H1 (cell line): ENCODE measurements around the gene SLC35D2. TPM values are rescaled to one million over a fixed set of nuclear protein-coding genes. Genes with fewer than 3 reads are reported as not detected.

Source experiments
- CTCF ChIA-PET: fragments of 300-600 bp; sonication (Branson Sonifier 250); formaldehyde crosslinking; loops from one replicate; lab custom pipeline; 2021; ENCODE audit not compliant: partially characterized antibody; lab: Charles Lee
- POLR2A ChIA-PET: fragments of 300-600 bp; sonication (Branson Sonifier 250); formaldehyde crosslinking; loops from one replicate; lab custom pipeline; 2021; ENCODE audit warnings: inconsistent platforms; ENCODE audit not compliant: partially characterized antibody; lab: Charles Lee
- DNase-seq, 2 experiments: peaks; one replicate each; pipeline versions ENCODE4 v3.0.0 to v3.0.0-alpha.2; 2010 to 2022; ENCODE audit warnings: low spot score in 2 of 2, low read depth in 1 of 2, mixed read lengths in 1 of 2
- FAIRE-seq: peaks from 2 replicates; lab custom pipeline; 2011; peaks lifted over from hg19 to GRCh38; lab: Jason Lieb, UNC
- H2AFZ ChIP-seq: 2 replicates; pipeline ENCODE4 v1.8.1; 2012; ENCODE audit warnings: low read length, inconsistent platforms
- H2AK5ac ChIP-seq: 2 replicates; pipeline ENCODE4 v1.6.1; 2013; ENCODE audit warnings: low read depth, low read length
- H2BK120ac ChIP-seq: replicated peaks from 2 replicates; pipeline ENCODE3; 2013; ENCODE audit warnings: low read depth, low read length, inconsistent platforms
- H2BK12ac ChIP-seq: 2 replicates; pipeline ENCODE4 v1.6.1; 2013; ENCODE audit warnings: low read depth, low read length
- H2BK15ac ChIP-seq: 2 replicates; pipeline ENCODE4 v1.6.1; 2013; ENCODE audit warnings: low read length
- H2BK20ac ChIP-seq: 2 replicates; pipeline ENCODE4 v1.6.1; 2013; ENCODE audit warnings: low read length
- H2BK5ac ChIP-seq: 2 replicates; pipeline ENCODE4 v1.6.1; 2013; ENCODE audit warnings: low read depth, low read length
- H3K14ac ChIP-seq: 2 replicates; pipeline ENCODE4 v1.6.1; 2013; ENCODE audit warnings: inconsistent platforms; ENCODE audit not compliant: insufficient read length
- H3K18ac ChIP-seq: 2 replicates; pipeline ENCODE4 v1.6.1; 2013; ENCODE audit warnings: low read length; ENCODE audit errors: extremely low read depth
- H3K23ac ChIP-seq: 2 replicates; pipeline ENCODE4 v1.6.1; 2013; ENCODE audit warnings: inconsistent platforms; ENCODE audit not compliant: insufficient read length
- H3K23me2 ChIP-seq: 2 replicates; pipeline ENCODE4 v1.6.1; 2013; ENCODE audit warnings: low read depth, low read length
- H3K27ac ChIP-seq: 2 replicates; pipeline ENCODE4 v1.6.1; 2011; ENCODE audit warnings: low read depth, low read length, inconsistent platforms
- H3K27me3 ChIP-seq, 4 experiments: replicated peaks in 1 of 4; 1 replicate in 1 of 4; 2 replicates in 3 of 4; pipeline versions ENCODE4 v1.6.1 to v1.8.1; 2011 to 2013; ENCODE audit warnings: low read length in 3 of 4, mild to moderate bottlenecking in 3 of 4, inconsistent platforms in 2 of 4, mixed read lengths in 2 of 4, moderate library complexity in 1 of 4; ENCODE audit not compliant: control insufficient read depth in 3 of 4, insufficient read depth in 3 of 4; ENCODE audit errors: extremely low read depth in 1 of 4
- H3K36me3 ChIP-seq, 4 experiments: 2 replicates each; pipeline versions ENCODE4 v1.6.1 to v1.8.1; 2011 to 2013; ENCODE audit warnings: mild to moderate bottlenecking in 4 of 4, low read length in 3 of 4, moderate library complexity in 2 of 4, control low read depth in 1 of 4, inconsistent platforms in 1 of 4; ENCODE audit not compliant: insufficient read depth in 4 of 4, control insufficient read depth in 2 of 4
- H3K4ac ChIP-seq: replicated peaks from 2 replicates; pipeline ENCODE3; 2013; ENCODE audit warnings: low read length, low read depth, mixed read lengths, inconsistent platforms; ENCODE audit not compliant: insufficient read length
- H3K4me1 ChIP-seq, 4 experiments: replicated peaks in 1 of 4; 1 replicate in 1 of 4; 2 replicates in 3 of 4; pipeline versions ENCODE4 v1.6.1 to v1.8.1; 2011 to 2013; ENCODE audit warnings: low read length in 3 of 4, inconsistent platforms in 2 of 4, mixed read lengths in 1 of 4; ENCODE audit not compliant: insufficient read depth in 4 of 4, control insufficient read depth in 3 of 4
- H3K4me2 ChIP-seq, 2 experiments: 2 replicates each; pipeline versions ENCODE4 v1.6.1 to v1.8.1; 2011 to 2013; ENCODE audit warnings: low read depth in 2 of 2, low read length in 2 of 2, control low read depth in 1 of 2, inconsistent platforms in 1 of 2, mild to moderate bottlenecking in 1 of 2; ENCODE audit not compliant: insufficient read depth in 1 of 2
- H3K4me3 ChIP-seq, 4 experiments: fragments of 200-600, 300-600 bp in 1 of 4; sonication (generic), shearing (Covaris generic), sonication (Bioruptor Twin) in 1 of 4; 2 replicates each; pipeline versions ENCODE4 v1.5.1 to v1.8.1; 2011 to 2016; ENCODE audit warnings: low read length in 4 of 4, low read depth in 3 of 4, control low read depth in 2 of 4, inconsistent platforms in 2 of 4, mild to moderate bottlenecking in 2 of 4, mixed read lengths in 1 of 4, moderate library complexity in 1 of 4; ENCODE audit not compliant: insufficient read depth in 2 of 4; ENCODE audit errors: extremely low read depth in 1 of 4
- H3K56ac ChIP-seq: replicated peaks from 2 replicates; pipeline ENCODE3; 2013; ENCODE audit warnings: low read depth, mild to moderate bottlenecking, mixed read lengths, low read length, inconsistent platforms; ENCODE audit not compliant: insufficient read length
- H3K79me1 ChIP-seq: 2 replicates; pipeline ENCODE4 v1.6.1; 2013; ENCODE audit warnings: low read depth, low read length, control low read depth
- H3K79me2 ChIP-seq, 2 experiments: 2 replicates each; pipeline versions ENCODE4 v1.6.1 to v1.8.1; 2012 to 2013; ENCODE audit warnings: low read length in 2 of 2, mild to moderate bottlenecking in 2 of 2, inconsistent platforms in 1 of 2; ENCODE audit not compliant: insufficient read depth in 2 of 2, control insufficient read depth in 1 of 2
- H3K9ac ChIP-seq, 4 experiments: replicated peaks in 1 of 4; 1 replicate in 1 of 4; 2 replicates in 3 of 4; pipeline versions ENCODE4 v1.6.1 to v1.8.1; 2011 to 2013; ENCODE audit warnings: low read depth in 3 of 4, low read length in 3 of 4, control low read depth in 2 of 4, mild to moderate bottlenecking in 2 of 4, moderate library complexity in 2 of 4, inconsistent platforms in 1 of 4; ENCODE audit errors: extremely low read depth in 1 of 4
- H3K9me3 ChIP-seq, 2 experiments: 2 replicates each; pipeline versions ENCODE4 v1.6.1 to v1.8.1; 2012 to 2013; ENCODE audit warnings: mild to moderate bottlenecking in 2 of 2, moderate library complexity in 2 of 2, control low read depth in 1 of 2, inconsistent platforms in 1 of 2, low read depth in 1 of 2, low read length in 1 of 2, mixed read lengths in 1 of 2; ENCODE audit not compliant: insufficient read depth in 2 of 2
- H4K20me1 ChIP-seq, 2 experiments: replicated peaks in 1 of 2; 2 replicates each; pipeline versions ENCODE3 to v1.8.1; 2011 to 2013; ENCODE audit warnings: inconsistent platforms in 2 of 2, low read length in 2 of 2, mild to moderate bottlenecking in 1 of 2; ENCODE audit not compliant: insufficient read depth in 2 of 2, control insufficient read depth in 1 of 2
- H4K5ac ChIP-seq: 2 replicates; pipeline ENCODE4 v1.6.1; 2013; ENCODE audit warnings: low read length, low read depth, mixed read lengths, inconsistent platforms; ENCODE audit not compliant: insufficient read length
- H4K8ac ChIP-seq: 2 replicates; pipeline ENCODE4 v1.8.0; 2013; ENCODE audit warnings: mild to moderate bottlenecking, moderate library complexity, low read length, inconsistent platforms; ENCODE audit not compliant: insufficient read depth; ENCODE audit errors: extremely low read depth
- H4K91ac ChIP-seq: replicated peaks from 2 replicates; pipeline ENCODE3; 2013; ENCODE audit warnings: low read length, mixed read lengths, inconsistent platforms; ENCODE audit not compliant: insufficient read length
- RAD21 ChIP-seq, 2 experiments: IDR thresholded peaks in 1 of 2; conservative IDR thresholded peaks in 1 of 2; 2 replicates each; pipeline ENCODE4 v1.6.1; 2011; ENCODE audit warnings: low read depth in 2 of 2, low read length in 2 of 2, improper control_type of control experiment in 1 of 2, inconsistent platforms in 1 of 2, mild to moderate bottlenecking in 1 of 2, moderate library complexity in 1 of 2
- RNF2 ChIP-seq: fragments of 200-900, 300-1000 bp; sonication (generic); IDR thresholded peaks from 2 replicates; pipeline ENCODE4 v1.7.1; 2016; ENCODE audit warnings: borderline replicate concordance, low read depth, mild to moderate bottlenecking, antibody characterized with exemption, low read length; ENCODE audit not compliant: poor library complexity, severe bottlenecking; ENCODE audit errors: missing control alignments
- SP1 ChIP-seq: IDR thresholded peaks from 2 replicates; pipeline ENCODE4 v1.6.1; 2011; ENCODE audit warnings: low read depth, low read length
- TEAD4 ChIP-seq: IDR thresholded peaks from 2 replicates; pipeline ENCODE4 v1.6.1; 2012; ENCODE audit warnings: low read depth, low read length, inconsistent platforms, mixed read lengths
- WGBS, 2 experiments: shearing (Covaris generic) in 1 of 2; methylation state at CpG; one replicate each; pipeline versions ENCODE4 v1.1.6 to v1.1.7; 2013 to 2015; ENCODE audit warnings: low lambda C conversion rate in 2 of 2, mixed read lengths in 2 of 2, inconsistent platforms in 1 of 2, low coverage in 1 of 2, missing lambda C conversion rate in 1 of 2; ENCODE audit not compliant: insufficient replicate concordance in 2 of 2, insufficient coverage in 1 of 2, insufficient read length in 1 of 2; ENCODE audit errors: extremely low coverage in 1 of 2, missing lambda C conversion rate in 1 of 2; 5-methylcytosine and 5-hydroxymethylcytosine counted together
- polyA plus RNA-seq, 7 experiments: library from polyadenylated mRNA; depleted of rRNA in 3 of 7; stranded (reverse) in 5 of 7; unstranded in 2 of 7; fragments of >200 nt in 5 of 7; fragments of 200-250 nt in 2 of 7; gene quantifications; 1 replicate in 5 of 7; 2 replicates in 1 of 7; 4 replicates in 1 of 7; pipeline versions ENCODE4 v1.2.1 to v1.2.3, GENCODE V29; 2011 to 2013; ENCODE audit warnings: missing spikeins in 2 of 7, mixed read lengths in 2 of 7
- total RNA-seq: library from RNA; stranded (reverse); fragmentation: NEBNext Ultra II Directional; extraction: Animal tissue kit (Norgen Biotek cat#: 25700); gene quantifications from 2 replicates; pipeline ENCODE4 v1.2.1, GENCODE V29; 2021

The SLC35D2 gene
- total and polyA plus RNA-seq, 2 of the 8 experiments (the other 6 are each of a cell fraction or from before 2014, with no cell fraction given): 9.6 to 11.5 TPM

GRCh38 chr9:96333958-96334357 is 49.6 kb downstream of the SLC35D2 start:
- no peaks in the 10 kb centered on the region for H3K9me3 ChIP-seq
- H3K23ac ChIP-seq: no peak overlapping the region
- H3K18ac ChIP-seq: no peak overlapping the region
- no peak overlapping the region for H4K5ac ChIP-seq
- H3K4me3 ChIP-seq: no peak overlapping the region
- H3K36me3 ChIP-seq: no peaks in the 10 kb centered on the region
- H3K4ac ChIP-seq: no peak overlapping the region
- no peaks in the 10 kb centered on the region for H3K23me2 ChIP-seq
- no peak overlapping the region for H3K9ac ChIP-seq
- H3K27ac ChIP-seq: no peak overlapping the region
- no peak overlapping the region for H2BK12ac ChIP-seq
- no peak overlapping the region for H3K4me2 ChIP-seq
- no peak overlapping the region for H4K91ac ChIP-seq
- H3K4me1 ChIP-seq: peaks cover 0 to 5% (median under 1%) of the 10 kb centered on the region in 4 experiments; a peak in 2 of 7 replicates
- no peak overlapping the region for H2BK120ac ChIP-seq
- no peak overlapping the region for H2AK5ac ChIP-seq
- no peak overlapping the region for H2BK5ac ChIP-seq
- POLR2A ChIA-PET: interaction anchor here (1.5 kb wide), 1 partner anchor 10 kb away, joined by 3 read pairs; no protein-coding TSS in a partner anchor
- H2BK15ac ChIP-seq: no peak overlapping the region
- no peaks in the 10 kb centered on the region for H3K27me3 ChIP-seq
- H3K79me1 ChIP-seq: no peaks in the 10 kb centered on the region
- FAIRE-seq (no peak), DNase-seq (no peak)
- H4K20me1 ChIP-seq: no peaks in the 10 kb centered on the region
- no peak overlapping the region for H3K56ac ChIP-seq
- 100% methylated on average over 1 of the region's 1 CpG; no CpG with 5 or more reads in 1 of the 2 experiments for WGBS, 2 experiments
- CTCF ChIA-PET: interaction anchor here (0.7 kb wide), 1 partner anchor 8 kb away, joined by 3 read pairs; no protein-coding TSS in a partner anchor
- H3K79me2 ChIP-seq: no peaks in the 10 kb centered on the region
- no peak overlapping the region for H2AFZ ChIP-seq
- H3K14ac ChIP-seq: no peak overlapping the region
- no peak overlapping the region for H4K8ac ChIP-seq
- H2BK20ac ChIP-seq: no peak overlapping the region
- TF ChIP-seq RNF2 (no peak), SP1 (no peak), TEAD4 (no peak), RAD21 (IDR thresholded peaks at IDR 0.05 in 1 of 2, conservative IDR thresholded peaks at IDR 0.05 in 1 of 2; ENCODE audit: low read depth in 2 of 2, low read length in 2 of 2) (no peak)
